ENCODE measurements around the gene IQGAP1. TPM values are rescaled to one million over a fixed set of nuclear protein-coding genes. Genes with fewer than 3 reads are reported as not detected.

IQGAP1 gene
- total and polyA plus RNA-seq, 4 donors = 83.0 to 396 (median 189) TPM

- Histone ChIP-seq H3K4me1 (ENCODE audit: control insufficient read depth in 5 of 5, insufficient read depth in 5 of 5, low read length in 5 of 5) (peaks cover 2 to 45% (median 10%) of the 10 kb centered on the region in 5 donors), H3K36me3 (ENCODE audit: control insufficient read depth in 4 of 4, insufficient read depth in 4 of 4, low read length in 4 of 4) (peaks cover 0 to 2% (median under 1%) of the 10 kb centered on the region in 4 donors), H3K9me3 (ENCODE audit: control insufficient read depth in 4 of 4, insufficient read depth in 3 of 4, low read length in 3 of 4) (no peaks in the 10 kb centered on the region), H3K9ac (ENCODE audit: insufficient read depth in 1 of 2, low read length in 2 of 2) (no peak overlapping the region), H3K27me3 (ENCODE audit: control insufficient read depth in 3 of 3, insufficient read depth in 3 of 3, low read length in 2 of 3) (no peaks in the 10 kb centered on the region), H3K27ac (ENCODE audit: low read depth in 1 of 2, low read length in 1 of 2) (no peak overlapping the region), H3K4me3 (no peak overlapping the region)
- DNase-seq (no peak), ATAC-seq (ENCODE audit: insufficient read depth, low FRiP score) (no peak)
- TF ChIP-seq CTCF (IDR thresholded peaks at IDR 0.05; ENCODE audit: control extremely low read depth, extremely low read depth) = no peak
- 59 to 63% methylated on average over 2 of the region's 2 CpGs for WGBS, 2 donors
These were observed 34.0 kb downstream of the IQGAP1 start for GRCh38 chr15:90422043-90422442.

- WGBS, 2 donors = 52 to 73% methylated on average over 3 of the region's 3 CpGs
- Histone ChIP-seq H3K36me3 (ENCODE audit: control insufficient read depth in 4 of 4, insufficient read depth in 4 of 4, low read length in 4 of 4) (peaks cover 0 to 6% (median 2%) of the 10 kb centered on the region in 4 donors), H3K4me3 (no peak overlapping the region), H3K9ac (ENCODE audit: insufficient read depth in 1 of 2, low read length in 2 of 2) (no peak overlapping the region), H3K4me1 (ENCODE audit: control insufficient read depth in 5 of 5, insufficient read depth in 5 of 5, low read length in 5 of 5) (peaks cover 2 to 45% (median 10%) of the 10 kb centered on the region in 5 donors), H3K27ac (ENCODE audit: low read depth in 1 of 2, low read length in 1 of 2) (peak overlapping the region in 1 of 2 donors; percentile 31), H3K9me3 (ENCODE audit: control insufficient read depth in 4 of 4, insufficient read depth in 3 of 4, low read length in 3 of 4) (no peaks in the 10 kb centered on the region), H3K27me3 (ENCODE audit: control insufficient read depth in 3 of 3, insufficient read depth in 3 of 3, low read length in 2 of 3) (no peaks in the 10 kb centered on the region)
- ATAC-seq (ENCODE audit: insufficient read depth, low FRiP score) (no peak), DNase-seq (no peak)
- no peak for TF ChIP-seq CTCF (IDR thresholded peaks at IDR 0.05; ENCODE audit: control extremely low read depth, extremely low read depth)
These were observed 34.9 kb downstream of the IQGAP1 start for GRCh38 chr15:90422936-90423335.

GRCh38 chr15:90423801-90424319, 35.8 kb downstream of the IQGAP1 start:
- TF ChIP-seq CTCF (IDR thresholded peaks at IDR 0.05; ENCODE audit: control extremely low read depth, extremely low read depth) = no peak
- peaks cover 0 to 7% (median 4%) of the 10 kb centered on the region in 4 donors for H3K36me3 ChIP-seq (ENCODE audit: control insufficient read depth in 4 of 4, insufficient read depth in 4 of 4, low read length in 4 of 4)
- peaks cover 2 to 45% (median 7%) of the 10 kb centered on the region in 5 donors for H3K4me1 ChIP-seq (ENCODE audit: control insufficient read depth in 5 of 5, insufficient read depth in 5 of 5, low read length in 5 of 5)

More at GRCh38 chr15:90423801-90424319, 35.8 kb downstream of the IQGAP1 start:
- no peak overlapping the region for H3K4me3 ChIP-seq
- no peak for ATAC-seq (ENCODE audit: insufficient read depth, low FRiP score)
- no peak overlapping the region for H3K9ac ChIP-seq (ENCODE audit: insufficient read depth in 1 of 2, low read length in 2 of 2)
- no peaks in the 10 kb centered on the region for H3K27me3 ChIP-seq (ENCODE audit: control insufficient read depth in 3 of 3, insufficient read depth in 3 of 3, low read length in 2 of 3)
- DNase-seq = no peak
- no peaks in the 10 kb centered on the region for H3K9me3 ChIP-seq (ENCODE audit: control insufficient read depth in 4 of 4, insufficient read depth in 3 of 4, low read length in 3 of 4)
- WGBS, 2 donors = 51 to 76% methylated on average over 4 of the region's 4 CpGs
- peak overlapping the region in 1 of 2 donors; percentile 43 for H3K27ac ChIP-seq (ENCODE audit: low read depth in 1 of 2, low read length in 1 of 2)

Data from lung (tissue), 12 donors.